ENCODE data around the gene HDAC4.

Gene HDAC4

GRCh38 chr2:239305222-239305575 lies 95.6 kb downstream of the HDAC4 start:
- no peak for DNase-seq

DNA sequence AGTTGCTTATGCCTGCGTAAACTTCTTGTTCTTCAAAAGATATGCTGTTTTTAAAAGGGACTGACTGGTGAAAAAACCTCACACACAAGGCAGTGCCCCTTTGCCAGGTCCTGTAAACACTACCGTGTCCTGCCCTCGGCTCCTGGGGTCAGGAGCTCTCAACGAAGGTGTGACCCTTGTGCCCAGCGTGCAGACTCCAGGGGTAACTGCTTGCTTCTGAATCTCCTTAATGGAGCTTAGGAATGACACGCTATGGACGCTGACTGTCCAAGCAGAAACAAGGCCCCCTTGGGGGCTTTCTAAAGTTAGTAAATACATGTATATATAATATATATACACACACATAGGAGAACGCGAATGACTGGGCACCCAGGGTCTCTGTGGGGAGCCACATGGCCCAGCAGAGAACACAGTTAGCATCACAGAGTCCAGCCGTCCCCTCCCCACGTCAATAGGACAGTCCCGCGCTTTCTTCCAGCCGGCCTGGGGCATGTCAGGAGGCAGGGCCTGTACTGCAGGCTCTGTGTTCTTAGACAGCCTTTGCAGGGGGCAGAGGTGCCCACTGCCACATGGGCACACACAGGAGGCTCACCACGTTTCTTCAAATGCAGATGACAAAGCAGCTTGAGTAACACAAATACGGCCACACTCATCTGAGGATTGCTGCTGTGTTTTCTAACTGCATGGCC lies 96.1 kb downstream of the HDAC4 start:
- DNase-seq = no peak

- DNase-seq = no peak
Observed at GRCh38 chr2:239303711-239304532, 96.9 kb downstream of the HDAC4 start.

- peak in 1 of 2 donors; percentile 51 for DNase-seq
Observed at GRCh38 chr2:239302808-239303557, 97.8 kb downstream of the HDAC4 start.

DNA sequence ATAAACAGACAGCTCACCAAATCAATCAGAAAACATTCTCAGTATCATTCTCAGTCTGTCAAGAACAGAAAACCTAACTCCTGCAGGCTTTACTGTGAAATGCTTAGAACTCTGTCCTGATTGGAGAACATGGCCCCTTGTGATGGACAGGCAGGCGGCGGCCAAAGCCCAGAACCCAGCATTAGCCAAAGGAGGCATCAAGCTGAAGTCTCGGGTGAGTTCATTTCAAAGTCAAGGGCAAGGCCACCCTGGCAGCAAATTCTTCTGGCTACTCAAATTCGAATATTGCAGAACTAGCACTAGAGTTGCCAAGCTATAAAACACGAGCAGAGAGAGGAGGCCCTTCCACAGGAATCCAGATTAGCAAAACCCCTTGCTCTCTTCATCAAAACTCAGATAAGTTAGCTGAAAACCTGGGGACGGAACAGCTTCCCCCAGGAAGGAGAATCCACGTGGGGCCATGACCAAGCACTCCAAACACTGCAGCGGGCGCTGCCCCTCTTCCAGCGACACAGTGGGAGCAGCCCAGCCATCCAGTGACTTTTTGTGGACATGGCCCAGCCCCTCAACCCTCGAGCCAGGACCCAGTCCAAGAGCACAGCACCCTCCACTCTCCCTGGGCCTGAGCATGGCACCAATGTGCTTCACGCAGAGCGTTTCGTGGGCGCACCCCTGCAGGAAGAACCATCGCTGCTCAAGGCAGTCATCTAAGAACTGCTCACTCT lies 98.6 kb downstream of the HDAC4 start:
- DNase-seq = no peak

DNA sequence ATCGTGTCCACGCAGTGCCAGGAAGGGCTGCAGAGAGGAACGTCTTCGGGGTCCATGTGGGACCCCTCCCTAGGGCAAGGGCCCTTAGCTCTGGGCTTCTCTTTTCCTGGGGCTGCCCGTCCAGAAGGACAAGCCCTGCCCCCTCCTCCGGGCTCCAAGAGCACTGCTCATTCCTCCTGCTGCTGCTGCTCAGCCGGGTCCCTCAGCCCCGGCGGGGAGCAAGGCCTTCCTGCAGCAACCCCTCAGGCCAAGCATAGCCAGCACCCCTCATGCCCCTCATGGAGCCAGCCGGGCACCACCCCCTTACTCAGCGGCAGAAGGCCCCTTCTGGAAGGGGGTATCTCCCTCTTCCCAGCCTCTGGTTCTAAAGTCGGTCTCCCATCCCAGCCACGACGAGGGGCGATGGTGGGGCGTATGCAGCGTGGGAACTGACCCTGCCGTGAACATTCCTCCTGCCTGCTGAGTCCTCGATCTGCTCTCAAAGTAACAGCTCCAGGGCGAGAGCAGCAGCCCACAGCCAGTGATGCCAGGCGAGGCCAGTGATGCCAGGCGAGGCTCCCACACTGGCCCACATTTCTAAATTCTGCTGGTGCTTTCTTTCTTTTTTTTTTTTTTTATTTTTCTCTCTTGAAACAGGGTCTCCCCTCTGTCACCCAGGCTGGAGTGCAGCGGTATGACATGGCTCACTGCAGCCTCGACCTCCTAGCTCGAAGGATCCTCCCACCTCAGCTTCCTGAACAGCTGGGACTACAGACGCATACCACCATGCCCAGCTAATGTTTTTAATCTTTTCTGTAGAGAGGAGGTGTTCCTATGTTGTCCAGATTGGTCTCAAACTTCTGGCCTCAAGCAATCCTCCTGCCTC lies 99.7 kb downstream of the HDAC4 start:
- DNase-seq = no peak

- no peak for DNase-seq
Observed at GRCh38 chr2:239300242-239300641, 100.6 kb downstream of the HDAC4 start.

DNA sequence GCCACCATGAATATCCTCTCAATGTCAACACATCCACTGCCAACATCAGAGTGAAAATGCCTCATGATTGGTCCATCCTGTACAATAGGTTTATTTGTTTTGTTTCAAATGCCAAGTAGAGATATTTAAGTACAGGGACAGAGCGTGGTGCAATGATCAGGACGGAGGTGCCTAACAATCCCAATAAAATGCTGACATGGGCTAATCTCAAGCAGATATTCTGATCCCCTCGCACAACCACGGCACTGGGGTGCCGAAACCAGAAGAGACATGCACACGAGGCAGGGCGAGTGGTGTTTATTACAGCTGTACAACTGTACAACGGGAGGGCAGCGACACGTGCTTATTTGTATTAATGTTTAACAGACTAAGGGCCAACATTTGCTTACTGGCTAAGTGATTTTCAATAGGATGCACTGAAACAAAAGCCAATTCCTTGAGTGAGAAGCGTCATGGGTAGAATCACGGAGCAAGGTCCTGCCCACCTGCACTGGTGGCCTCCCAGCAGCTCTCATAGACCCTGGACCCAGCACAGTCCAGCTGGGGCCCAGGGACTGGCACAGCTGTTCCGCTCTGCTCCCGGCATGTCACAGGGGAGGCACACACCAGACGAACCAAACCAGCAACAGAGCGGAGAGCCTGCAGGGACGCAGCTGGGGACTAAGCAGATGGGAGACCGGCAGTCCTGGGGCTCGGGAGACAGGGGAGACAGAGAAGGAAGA lies 101.4 kb downstream of the HDAC4 start:
- no peak for DNase-seq

GRCh38 chr2:239298116-239298804 lies 102.6 kb downstream of the HDAC4 start:
- DNase-seq = peak; percentile 71 to 79

DNA sequence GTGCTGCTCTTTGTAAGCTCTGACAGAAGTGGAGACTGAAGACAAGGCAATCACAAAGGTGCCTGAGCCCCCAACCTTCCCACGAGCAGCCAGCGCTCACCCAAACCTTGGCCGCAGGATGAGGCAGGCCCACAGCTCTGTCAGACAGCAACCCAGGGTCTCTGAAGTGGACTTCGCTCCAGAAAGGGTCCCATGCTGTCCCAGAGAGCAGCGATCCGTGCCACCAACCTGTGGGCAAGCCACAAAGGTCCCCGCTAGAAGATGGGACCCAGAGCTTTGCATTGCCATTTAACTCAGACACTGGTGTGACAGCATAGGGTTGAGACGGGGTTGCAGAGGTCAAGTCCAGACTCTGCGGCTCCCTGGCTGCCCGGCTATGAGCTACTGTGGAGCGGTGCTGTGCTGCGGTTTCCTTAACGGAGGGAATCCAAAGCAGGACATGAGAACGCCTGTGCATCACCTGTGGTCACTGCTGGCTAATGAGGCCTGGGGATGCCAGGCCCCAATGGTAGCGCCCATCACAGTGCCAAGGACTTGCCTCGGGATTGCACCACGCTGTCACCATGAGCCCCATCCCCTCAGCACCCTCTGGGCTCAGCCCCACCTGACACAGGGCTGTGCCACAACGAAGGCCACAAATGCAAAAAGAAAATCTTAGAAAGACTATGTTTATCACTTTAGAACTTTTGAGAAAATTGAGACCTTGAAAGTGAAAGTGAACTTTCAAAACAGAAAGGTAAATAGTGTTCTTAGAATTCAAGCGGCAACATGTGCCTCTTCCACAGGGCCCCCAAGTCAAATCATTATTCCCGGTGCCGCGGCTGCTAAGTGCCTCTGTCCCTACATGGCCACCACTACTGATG lies 103.4 kb downstream of the HDAC4 start:
- peak in 1 of 2 donors; percentile 20 for DNase-seq

- no peak for DNase-seq
Observed at GRCh38 chr2:239296020-239296932, 104.5 kb downstream of the HDAC4 start.

GRCh38 chr2:239295377-239296019 lies 105.3 kb downstream of the HDAC4 start:
- DNase-seq = peak in 1 of 2 donors; percentile 22

GRCh38 chr2:239294571-239295054 lies 106.2 kb downstream of the HDAC4 start:
- no peak for DNase-seq

DNA sequence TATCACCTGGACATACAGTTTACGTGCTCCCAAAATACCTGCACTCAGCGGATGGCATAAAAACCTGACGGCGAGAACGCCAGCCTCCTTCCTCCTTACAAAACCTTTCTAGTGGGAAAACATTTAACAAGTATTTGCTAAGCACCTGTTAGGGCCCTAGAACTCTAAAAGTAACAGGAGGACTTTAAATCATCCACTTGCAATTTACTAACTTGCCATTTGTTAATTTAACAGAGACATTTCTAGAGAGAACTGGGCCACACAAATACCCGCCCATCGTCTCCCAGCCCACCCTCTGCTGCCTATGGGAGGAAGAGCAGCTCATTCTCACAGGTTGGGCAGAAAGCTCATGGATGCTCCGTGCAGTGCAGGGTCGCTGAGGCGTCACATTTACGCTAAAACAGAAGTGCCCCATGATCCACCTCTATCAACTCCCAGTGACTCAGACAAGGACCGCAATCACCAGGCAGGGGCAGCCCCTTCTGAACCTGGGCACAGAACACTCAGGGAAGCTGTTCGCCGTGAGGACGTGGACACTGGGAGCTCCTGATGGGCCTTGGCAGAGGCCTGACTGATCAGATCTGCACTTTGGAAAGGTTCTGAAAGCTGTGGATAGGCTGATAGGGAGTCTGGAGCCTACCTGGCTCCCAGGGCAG lies 106.9 kb downstream of the HDAC4 start:
- peak; percentile 35 to 37 for DNase-seq

- no peak for DNase-seq
Observed at GRCh38 chr2:239292959-239293774, 107.7 kb downstream of the HDAC4 start.

DNA sequence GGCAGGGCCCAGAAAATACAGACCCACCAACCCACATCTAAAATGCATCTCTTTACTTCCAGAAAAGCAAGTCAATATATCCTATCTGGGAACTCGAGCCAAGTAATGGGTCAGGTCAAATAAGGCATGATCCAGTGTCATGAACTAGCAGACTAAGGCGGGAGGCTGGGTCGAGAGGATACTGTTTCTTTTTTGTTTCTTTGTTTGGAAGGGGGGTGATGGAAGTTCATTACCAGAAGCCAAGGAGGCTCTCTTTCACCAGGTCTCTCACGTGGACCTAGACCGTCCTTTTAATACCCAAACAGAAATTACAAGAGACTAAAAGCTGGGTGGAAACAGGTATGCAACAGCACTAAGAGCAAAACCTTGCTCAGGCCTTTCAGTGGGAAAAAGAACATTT lies 108.3 kb downstream of the HDAC4 start:
- DNase-seq = no peak
